K562 (cell line): ENCODE data around the gene DOK7. TPM values are rescaled to one million over a fixed set of nuclear protein-coding genes. Genes with fewer than 3 reads are reported as not detected.

Experiments
- ATAC-seq: fragments of 200-7000 bp; cut with Tn5 transposase; 3 replicates; pipeline ENCODE4 v1.9.1; 2020; ENCODE audit warnings: moderate library complexity
- BruUV-seq: library from RNA; stranded (reverse); fragments of 400-500 nt; replicated peaks from 2 replicates; lab custom pipeline; 2021; lab: Mats Ljungman, UMichigan
- CTCF ChIA-PET: fragments of 300-600 bp; formaldehyde crosslinking; extraction: SDS; loops from one replicate; lab custom pipeline; 2021; ENCODE audit warnings: low intra/inter-chr PET ratio; lab: Yijun Ruan, JAX
- POLR2A ChIA-PET: fragments of 300-600, 350-650 bp; sonication (Branson Sonifier 250); formaldehyde crosslinking; extraction: SDS; loops from one replicate; lab custom pipeline; 2021; ENCODE audit warnings: antibody characterized with exemption, inconsistent platforms; lab: Yijun Ruan, JAX
- DNase-seq, 4 experiments: peaks; one replicate each; pipeline versions ENCODE4 v3.0.0 to v3.0.0-alpha.2; 2011 to 2018; ENCODE audit warnings: low spot score in 3 of 4, mixed read lengths in 3 of 4; ENCODE audit errors: extremely low read depth in 1 of 4
- FAIRE-seq: peaks from 2 replicates; lab custom pipeline; 2011; peaks lifted over from hg19 to GRCh38; lab: Jason Lieb, UNC
- H2AFZ ChIP-seq: 2 replicates; pipeline ENCODE4 v1.6.0; 2011; ENCODE audit warnings: low read depth, low read length, control low read depth, inconsistent platforms
- H3K27ac ChIP-seq: fragments of 200-600 bp; 3 replicates; pipeline ENCODE4 v1.8.0; 2011; ENCODE audit warnings: low read depth, mild to moderate bottlenecking, control low read depth, inconsistent platforms, low read length, moderate library complexity, mixed read lengths; ENCODE audit errors: extremely low read depth
- H3K27me3 ChIP-seq, 2 experiments: fragments of 300-600 bp in 1 of 2; 2 replicates in 1 of 2; 3 replicates in 1 of 2; pipeline versions ENCODE4 v1.6.0 to v1.8.0; 2011; ENCODE audit warnings: inconsistent platforms in 2 of 2, low read length in 2 of 2, mild to moderate bottlenecking in 1 of 2, mixed read lengths in 1 of 2, moderate library complexity in 1 of 2; ENCODE audit not compliant: control insufficient read depth in 2 of 2, insufficient read depth in 2 of 2
- H3K36me3 ChIP-seq: fragments of 300-600 bp; 3 replicates; pipeline ENCODE4 v1.8.0; 2011; ENCODE audit warnings: mild to moderate bottlenecking, low read length, inconsistent platforms; ENCODE audit not compliant: control insufficient read depth, insufficient read depth
- H3K4me1 ChIP-seq, 2 experiments: fragments of 200-600 bp in 1 of 2; replicated peaks in 1 of 2; 2 replicates in 1 of 2; 3 replicates in 1 of 2; pipeline versions ENCODE4 v1.5.1 to v1.8.0; 2011; ENCODE audit warnings: inconsistent platforms in 2 of 2, low read length in 2 of 2, mild to moderate bottlenecking in 1 of 2, mixed read lengths in 1 of 2, moderate library complexity in 1 of 2; ENCODE audit not compliant: control insufficient read depth in 2 of 2, insufficient read depth in 2 of 2
- H3K4me2 ChIP-seq: 2 replicates; pipeline ENCODE4 v1.6.1; 2011; ENCODE audit warnings: low read length, control low read depth, inconsistent platforms, mixed read lengths; ENCODE audit not compliant: insufficient read depth
- H3K4me3 ChIP-seq: fragments of 200-600 bp; sonication (generic), shearing (Covaris generic); 2 replicates; pipeline ENCODE4 v1.5.1; 2016; ENCODE audit warnings: control low read depth, inconsistent platforms
- H3K79me2 ChIP-seq: fragments of 200-600 bp; 3 replicates; pipeline ENCODE4 v1.8.0; 2011; ENCODE audit warnings: low read length, inconsistent platforms; ENCODE audit not compliant: control insufficient read depth, insufficient read depth
- H3K9ac ChIP-seq, 2 experiments: 2 replicates each; pipeline versions ENCODE4 v1.6.0 to v1.6.1; 2011; ENCODE audit warnings: low read depth in 2 of 2, low read length in 2 of 2, control low read depth in 1 of 2, inconsistent platforms in 1 of 2, mild to moderate bottlenecking in 1 of 2, mixed read lengths in 1 of 2; ENCODE audit not compliant: insufficient read depth in 1 of 2
- H3K9me1 ChIP-seq: one replicate; pipeline ENCODE4 v1.6.0; 2011; ENCODE audit warnings: inconsistent platforms, mild to moderate bottlenecking, low read length, moderate library complexity; ENCODE audit not compliant: control insufficient read depth, insufficient read depth
- H3K9me3 ChIP-seq: replicated peaks from 2 replicates; pipeline ENCODE4 v1.5.1; 2011; ENCODE audit warnings: low read depth, low read length, inconsistent platforms; ENCODE audit not compliant: control insufficient read depth, insufficient read depth
- H4K20me1 ChIP-seq: replicated peaks from 2 replicates; pipeline ENCODE4 v1.6.1; 2011; ENCODE audit warnings: low read length, inconsistent platforms, mixed read lengths; ENCODE audit not compliant: control insufficient read depth, insufficient read depth
- BHLHE40 ChIP-seq: IDR thresholded peaks from 2 replicates; pipeline ENCODE4 v1.6.1; 2011; ENCODE audit warnings: low read length, improper control_type of control experiment
- CCAR2 ChIP-seq: fragments of 200-400 bp; formaldehyde crosslinking; IDR thresholded peaks from 2 replicates; pipeline ENCODE4 v1.6.1; 2017; ENCODE audit warnings: mild to moderate bottlenecking, low read depth, low read length
- ESRRB ChIP-seq: fragments of 250-450 bp; sonication (Bioruptor Pico); IDR thresholded peaks from 2 replicates; pipeline ENCODE4 v1.5.0; 2020; ENCODE audit warnings: mild to moderate bottlenecking, moderate library complexity, borderline replicate concordance
- POU5F1 ChIP-seq: fragments of 150-350 bp; IDR thresholded peaks from 2 replicates; pipeline ENCODE4 v1.6.1; 2014; ENCODE audit warnings: borderline replicate concordance, low read length, low read depth, mild to moderate bottlenecking; ENCODE audit not compliant: partially characterized antibody
- RBM39 ChIP-seq: fragments of 200-400 bp; formaldehyde crosslinking; optimal IDR thresholded peaks from 2 replicates; pipeline ENCODE3; 2018; ENCODE audit warnings: low read depth, low read length
- ZFX ChIP-seq: sonication (generic); formaldehyde crosslinking; IDR thresholded peaks from 2 replicates; pipeline ENCODE4 v1.8.0; 2022; ENCODE audit warnings: mild to moderate bottlenecking, missing genetic modification reagents, moderate library complexity
- ZNF175 ChIP-seq: fragments of 200-800 bp; sonication (Bioruptor generic); IDR thresholded peaks from 2 replicates; pipeline ENCODE4 v1.6.1; 2016; ENCODE audit warnings: low read depth, mild to moderate bottlenecking, missing genetic modification characterization, missing compliant biosample characterization
- WGBS: fragments of 100-300 bp; shearing (Covaris generic); methylation state at CpG from one replicate; pipeline ENCODE4 v1.1.6; 2016; ENCODE audit warnings: low coverage, mixed read lengths; ENCODE audit not compliant: insufficient coverage; ENCODE audit errors: missing lambda C conversion rate; 5-methylcytosine and 5-hydroxymethylcytosine counted together
- in situ Hi-C: fragments of 300-500 bp; cut with MboI; formaldehyde crosslinking; loops from 4 replicates; pipeline ENCODE4 v1.15.0; 2018; ENCODE audit warnings: inconsistent platforms, mixed read lengths
- intact Hi-C: fragments of 100-400 bp; cut with micrococcal nuclease; formaldehyde crosslinking; loops from 2 replicates; pipeline ENCODE4 v1.14.2; 2022
- polyA plus RNA-seq, 8 experiments: library from polyadenylated mRNA; depleted of rRNA in 4 of 8; stranded (reverse) in 5 of 8; unstranded in 3 of 8; fragments of >200 nt; fragmentation: Nextera tagmentation in 2 of 8; fragmentation: Illumina TruSeq in 1 of 8; extraction: Ambion mirVana in 2 of 8; extraction: Trizol in 1 of 8; gene quantifications; 2 replicates each; pipeline versions ENCODE4 v1.2.1 to v1.2.3, GENCODE V29; 2011 to 2014; ENCODE audit warnings: inconsistent platforms in 1 of 8, missing spikeins in 1 of 8
- total RNA-seq, 7 experiments: library from RNA; depleted of rRNA in 6 of 7; stranded (reverse); fragments of >200 nt in 6 of 7; fragmentation: Illumina TruSeq in 2 of 7; extraction: Trizol in 2 of 7; gene quantifications; 2 replicates each; pipeline versions ENCODE4 v1.2.1 to v1.2.3, GENCODE V29; 2011 to 2021; ENCODE audit warnings: low replicate concordance in 1 of 7
- TF ChIP-seq, protein P1 (sequence below): fragments of 200-800 bp; sonication (Bioruptor generic); IDR thresholded peaks from 2 replicates; pipeline ENCODE4 v1.6.1; 2017; ENCODE audit warnings: missing genetic modification characterization, missing compliant biosample characterization
- TF ChIP-seq, protein P2 (sequence below), 3 experiments: fragments of 200-800 bp in 1 of 3; sonication (Bioruptor generic) in 1 of 3; sonication (generic) in 1 of 3; formaldehyde crosslinking in 1 of 3; IDR thresholded peaks; 2 replicates each; pipeline versions ENCODE4 v1.6.1 to v1.8.0; 2016 to 2022; ENCODE audit warnings: mild to moderate bottlenecking in 2 of 3, missing compliant biosample characterization in 2 of 3, missing genetic modification characterization in 2 of 3, missing genetic modification reagents in 1 of 3
- TF ChIP-seq, protein P3 (sequence below), 2 experiments: IDR thresholded peaks; 2 replicates each; pipeline ENCODE4 v1.6.1; 2012; ENCODE audit warnings: improper control_type of control experiment in 2 of 2, low read depth in 2 of 2, low read length in 2 of 2, borderline replicate concordance in 1 of 2
- TF ChIP-seq, protein P4 (sequence below), 3 experiments: IDR thresholded peaks in 2 of 3; conservative IDR thresholded peaks in 1 of 3; 2 replicates each; pipeline ENCODE4 v1.5.1; 2011 to 2012; ENCODE audit warnings: low read length in 3 of 3, mild to moderate bottlenecking in 3 of 3, control low read depth in 2 of 3, improper control_type of control experiment in 1 of 3, inconsistent platforms in 1 of 3, low read depth in 1 of 3, mixed read lengths in 1 of 3, moderate library complexity in 1 of 3; ENCODE audit not compliant: insufficient read depth in 2 of 3

The DOK7 gene
- total and polyA plus RNA-seq, 9 of the 15 experiments (the other 6 are each of a cell fraction or from before 2014, with no cell fraction given), result not detected

DNA sequence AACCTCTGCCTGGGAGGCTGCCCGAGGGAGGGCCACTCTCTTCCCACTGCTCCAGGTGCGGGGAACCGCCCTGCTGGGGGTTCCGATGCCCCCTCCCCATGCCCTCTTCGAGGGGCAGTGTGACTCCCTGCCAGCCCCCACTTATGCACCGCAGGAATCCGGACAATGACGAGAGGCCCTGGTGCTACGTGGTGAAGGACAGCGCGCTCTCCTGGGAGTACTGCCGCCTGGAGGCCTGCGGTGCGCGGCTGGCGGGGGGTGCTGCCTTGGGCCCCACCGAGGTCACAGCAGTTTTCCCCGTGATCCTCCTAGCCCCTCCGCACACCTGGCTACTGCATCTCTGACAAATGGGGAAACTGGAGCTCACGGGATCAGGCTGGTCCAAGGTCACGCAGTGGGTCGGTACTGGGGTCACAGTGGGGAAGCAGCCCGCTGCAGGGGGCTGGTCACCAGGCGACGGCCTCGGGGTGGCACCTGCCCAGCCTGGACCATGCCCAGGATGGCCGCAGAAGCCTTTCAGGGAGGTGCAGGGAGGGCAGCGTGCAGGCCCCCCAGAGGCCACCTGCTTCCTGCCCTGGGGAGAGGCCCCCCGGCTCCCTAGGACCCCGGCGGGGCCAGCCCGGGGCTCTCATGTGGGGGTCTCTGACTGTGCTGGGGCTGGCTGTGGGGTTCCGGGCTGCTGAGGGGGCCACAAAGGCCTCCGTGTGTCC is 17.8 kb upstream of the DOK7 start:
- FAIRE-seq, result no peak
- H3K36me3 ChIP-seq, result no peaks in the 10 kb centered on the region
- no peaks in the 10 kb centered on the region for H3K9me1 ChIP-seq
- H3K79me2 ChIP-seq, result no peaks in the 10 kb centered on the region
- no peaks in the 10 kb centered on the region for H3K9me3 ChIP-seq
- H2AFZ ChIP-seq, result no peak overlapping the region
- intact Hi-C loops, result no loop called here
- in situ Hi-C loops, result no loop called here
- ChIA-PET CTCF (no interaction called here), POLR2A (interaction anchor here (0.6 kb wide), 1 partner anchor 24 kb away, joined by 3 read pairs; no protein-coding TSS in a partner anchor)
- H4K20me1 ChIP-seq, result 0 out of 2 replicates have a peak, but pooled peaks cover 3% of the 10 kb centered on the region
- BruUV-seq, result no TSS peak
- TF ChIP-seq CCAR2, result no peak
- no peak for TF ChIP-seq BHLHE40
- TF ChIP-seq, protein P1, sequence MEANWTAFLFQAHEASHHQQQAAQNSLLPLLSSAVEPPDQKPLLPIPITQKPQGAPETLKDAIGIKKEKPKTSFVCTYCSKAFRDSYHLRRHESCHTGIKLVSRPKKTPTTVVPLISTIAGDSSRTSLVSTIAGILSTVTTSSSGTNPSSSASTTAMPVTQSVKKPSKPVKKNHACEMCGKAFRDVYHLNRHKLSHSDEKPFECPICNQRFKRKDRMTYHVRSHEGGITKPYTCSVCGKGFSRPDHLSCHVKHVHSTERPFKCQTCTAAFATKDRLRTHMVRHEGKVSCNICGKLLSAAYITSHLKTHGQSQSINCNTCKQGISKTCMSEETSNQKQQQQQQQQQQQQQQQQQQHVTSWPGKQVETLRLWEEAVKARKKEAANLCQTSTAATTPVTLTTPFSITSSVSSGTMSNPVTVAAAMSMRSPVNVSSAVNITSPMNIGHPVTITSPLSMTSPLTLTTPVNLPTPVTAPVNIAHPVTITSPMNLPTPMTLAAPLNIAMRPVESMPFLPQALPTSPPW (CRISPR knock-in tag), result peak; percentile 28; the same call in 1 of the 2 replicates
- TF ChIP-seq ESRRB, result no peak
- TF ChIP-seq, protein P2, sequence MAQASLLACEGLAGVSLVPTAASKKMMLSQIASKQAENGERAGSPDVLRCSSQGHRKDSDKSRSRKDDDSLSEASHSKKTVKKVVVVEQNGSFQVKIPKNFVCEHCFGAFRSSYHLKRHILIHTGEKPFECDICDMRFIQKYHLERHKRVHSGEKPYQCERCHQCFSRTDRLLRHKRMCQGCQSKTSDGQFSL (CRISPR knock-in tag; IDR thresholded peaks at IDR 0.05), result peak; percentile 75; the same call in 1 of the 2 replicates
- TF ChIP-seq, protein P2 (tag; IDR thresholded peaks at IDR 0.05), result peak in 1 of 2 experiments; percentile 26; a peak in 1 of 4 replicates
- TF ChIP-seq ZNF175 (CRISPR knock-in tag), result no peak
- TF ChIP-seq RBM39, result no peak
- TF ChIP-seq, protein P3, sequence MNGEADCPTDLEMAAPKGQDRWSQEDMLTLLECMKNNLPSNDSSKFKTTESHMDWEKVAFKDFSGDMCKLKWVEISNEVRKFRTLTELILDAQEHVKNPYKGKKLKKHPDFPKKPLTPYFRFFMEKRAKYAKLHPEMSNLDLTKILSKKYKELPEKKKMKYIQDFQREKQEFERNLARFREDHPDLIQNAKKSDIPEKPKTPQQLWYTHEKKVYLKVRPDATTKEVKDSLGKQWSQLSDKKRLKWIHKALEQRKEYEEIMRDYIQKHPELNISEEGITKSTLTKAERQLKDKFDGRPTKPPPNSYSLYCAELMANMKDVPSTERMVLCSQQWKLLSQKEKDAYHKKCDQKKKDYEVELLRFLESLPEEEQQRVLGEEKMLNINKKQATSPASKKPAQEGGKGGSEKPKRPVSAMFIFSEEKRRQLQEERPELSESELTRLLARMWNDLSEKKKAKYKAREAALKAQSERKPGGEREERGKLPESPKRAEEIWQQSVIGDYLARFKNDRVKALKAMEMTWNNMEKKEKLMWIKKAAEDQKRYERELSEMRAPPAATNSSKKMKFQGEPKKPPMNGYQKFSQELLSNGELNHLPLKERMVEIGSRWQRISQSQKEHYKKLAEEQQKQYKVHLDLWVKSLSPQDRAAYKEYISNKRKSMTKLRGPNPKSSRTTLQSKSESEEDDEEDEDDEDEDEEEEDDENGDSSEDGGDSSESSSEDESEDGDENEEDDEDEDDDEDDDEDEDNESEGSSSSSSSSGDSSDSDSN (IDR thresholded peaks at IDR 0.05; ENCODE audit: borderline replicate concordance in 1 of 2, low read depth in 2 of 2, low read length in 2 of 2), result peak in 1 of 2 experiments; percentile 40; a peak in 1 of 4 replicates
- peak; percentile 36 for TF ChIP-seq ZFX (CRISPR knock-in tag)
- TF ChIP-seq, protein P4, sequence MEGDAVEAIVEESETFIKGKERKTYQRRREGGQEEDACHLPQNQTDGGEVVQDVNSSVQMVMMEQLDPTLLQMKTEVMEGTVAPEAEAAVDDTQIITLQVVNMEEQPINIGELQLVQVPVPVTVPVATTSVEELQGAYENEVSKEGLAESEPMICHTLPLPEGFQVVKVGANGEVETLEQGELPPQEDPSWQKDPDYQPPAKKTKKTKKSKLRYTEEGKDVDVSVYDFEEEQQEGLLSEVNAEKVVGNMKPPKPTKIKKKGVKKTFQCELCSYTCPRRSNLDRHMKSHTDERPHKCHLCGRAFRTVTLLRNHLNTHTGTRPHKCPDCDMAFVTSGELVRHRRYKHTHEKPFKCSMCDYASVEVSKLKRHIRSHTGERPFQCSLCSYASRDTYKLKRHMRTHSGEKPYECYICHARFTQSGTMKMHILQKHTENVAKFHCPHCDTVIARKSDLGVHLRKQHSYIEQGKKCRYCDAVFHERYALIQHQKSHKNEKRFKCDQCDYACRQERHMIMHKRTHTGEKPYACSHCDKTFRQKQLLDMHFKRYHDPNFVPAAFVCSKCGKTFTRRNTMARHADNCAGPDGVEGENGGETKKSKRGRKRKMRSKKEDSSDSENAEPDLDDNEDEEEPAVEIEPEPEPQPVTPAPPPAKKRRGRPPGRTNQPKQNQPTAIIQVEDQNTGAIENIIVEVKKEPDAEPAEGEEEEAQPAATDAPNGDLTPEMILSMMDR (IDR thresholded peaks at IDR 0.05 in 2 of 3, conservative IDR thresholded peaks at IDR 0.05 in 1 of 3; ENCODE audit: insufficient read depth in 2 of 3, low read depth in 1 of 3, low read length in 3 of 3), result peak; percentile 3 to 33 (median 17); a peak in 2 of 6 replicates
- no peak for TF ChIP-seq POU5F1
- no peak for DNase-seq
- WGBS, result 12% methylated on average over 26 of the region's 34 CpGs
- H3K4me3 ChIP-seq, result no peak overlapping the region
- H3K27me3 ChIP-seq, result peaks cover 0 to 3% of the 10 kb centered on the region in 2 experiments; a peak in 2 of 5 replicates
- peaks cover 0 to 88% of the 10 kb centered on the region in 2 experiments; a peak in 2 of 5 replicates for H3K4me1 ChIP-seq
- H3K4me2 ChIP-seq, result no peak overlapping the region
- H3K27ac ChIP-seq, result no peak overlapping the region
- H3K9ac ChIP-seq, result no peak overlapping the region
- ATAC-seq, result peak; percentile 19; the same call in 2 of the 3 replicates
